WERI-Rb-1 (cell line): ENCODE results near the gene HOXA7.

Experiments used
- DNase-seq: peaks from one replicate; pipeline ENCODE4 v3.0.0-alpha.2; 2020
- H3K27ac ChIP-seq: fragments of 250-450 bp; sonication (Bioruptor Pico); 2 replicates; pipeline ENCODE4 v1.5.1; 2020; ENCODE audit warnings: mild to moderate bottlenecking, moderate library complexity
- H3K27me3 ChIP-seq: fragments of 250-450 bp; sonication (Bioruptor Pico); 2 replicates; pipeline ENCODE4 v1.5.1; 2021; ENCODE audit warnings: mild to moderate bottlenecking, low read depth, moderate library complexity; ENCODE audit not compliant: insufficient read depth, severe bottlenecking
- H3K36me3 ChIP-seq: fragments of 250-450 bp; sonication (Bioruptor Pico); 2 replicates; pipeline ENCODE4 v1.5.1; 2020; ENCODE audit warnings: mild to moderate bottlenecking, moderate library complexity
- H3K4me3 ChIP-seq: 2 replicates; pipeline ENCODE4 v1.5.1; 2011; ENCODE audit warnings: low read depth, mild to moderate bottlenecking, control low read depth, low read length
- H3K9me3 ChIP-seq: fragments of 250-450 bp; sonication (Bioruptor Pico); 2 replicates; pipeline ENCODE4 v1.5.1; 2021; ENCODE audit warnings: mild to moderate bottlenecking, moderate library complexity; ENCODE audit not compliant: severe bottlenecking
- CTCF ChIP-seq: IDR thresholded peaks from 2 replicates; pipeline ENCODE4 v1.5.1; 2011; ENCODE audit warnings: low read depth, mild to moderate bottlenecking, control low read depth, inconsistent platforms, low read length

The HOXA7 gene

DNA sequence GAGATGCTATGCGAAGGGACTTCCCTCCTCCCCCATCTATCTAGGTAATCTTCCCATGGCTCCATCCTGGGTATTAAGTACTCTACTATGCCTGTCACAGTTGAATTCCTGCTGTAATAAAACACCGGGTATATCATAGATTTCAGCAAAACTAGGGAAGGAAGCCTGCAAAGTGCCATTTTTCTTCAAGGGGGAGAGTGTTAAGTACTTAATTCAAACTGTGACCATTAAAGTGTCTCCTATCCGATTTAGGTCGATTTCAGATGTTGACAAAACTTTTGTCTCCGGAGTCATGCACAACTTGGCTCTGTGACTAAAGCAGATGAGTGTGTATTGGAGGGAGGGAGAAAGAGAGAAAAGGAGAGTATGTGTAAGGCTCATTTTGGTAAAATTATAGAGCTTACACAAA lies 30.5 kb downstream of the HOXA7 start:
- DNase-seq, result no peak
- H3K27ac ChIP-seq, result no peak overlapping the region
- H3K4me3 ChIP-seq, result no peak overlapping the region
- no peaks in the 10 kb centered on the region for H3K9me3 ChIP-seq
- TF ChIP-seq CTCF, result no peak
- H3K36me3 ChIP-seq, result no peaks in the 10 kb centered on the region
- H3K27me3 ChIP-seq, result peaks cover 62% of the 10 kb centered on the region

DNA sequence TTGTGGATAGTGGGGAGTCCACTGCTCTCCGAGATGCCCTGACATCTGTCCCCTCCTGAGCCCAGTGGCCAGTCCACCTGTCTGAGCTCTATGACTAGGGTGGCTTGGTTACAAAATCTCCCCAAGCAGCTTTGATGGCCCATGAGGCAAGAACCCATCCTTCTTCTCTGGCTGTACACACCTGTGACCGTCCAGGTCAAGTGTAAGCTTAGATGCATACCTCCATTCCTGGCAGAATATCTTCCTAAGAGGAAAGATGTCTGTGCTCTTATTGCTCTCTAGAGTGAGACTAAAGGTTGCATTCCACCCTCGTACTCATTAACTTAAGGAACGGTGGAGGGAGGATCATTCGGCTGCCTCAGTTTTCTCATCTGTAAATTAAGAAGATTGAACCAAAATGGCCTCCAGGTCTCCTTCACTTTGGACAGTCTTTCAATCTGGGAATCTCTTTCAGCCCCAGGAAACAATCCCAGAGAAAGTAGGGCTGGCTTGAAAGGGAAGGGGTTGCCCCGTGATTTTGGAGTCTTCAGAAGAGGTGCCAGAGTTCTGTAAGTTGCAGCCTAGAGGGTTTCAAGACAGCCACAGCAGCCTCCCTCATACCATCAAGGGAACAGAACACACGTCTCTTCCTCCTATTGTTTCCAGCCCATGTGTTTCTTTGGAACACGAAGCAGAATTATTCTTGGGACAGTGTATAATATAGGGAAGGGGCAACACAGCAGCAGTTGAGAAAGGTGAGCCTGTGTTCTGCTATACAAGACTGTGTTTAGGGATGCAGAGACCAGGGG lies 31.4 kb downstream of the HOXA7 start:
- no peak for DNase-seq
- TF ChIP-seq CTCF, result no peak
- Histone ChIP-seq H3K27ac (no peak overlapping the region), H3K4me3 (no peak overlapping the region), H3K27me3 (peaks cover 67% of the 10 kb centered on the region), H3K36me3 (no peaks in the 10 kb centered on the region), H3K9me3 (no peaks in the 10 kb centered on the region)

GRCh38 chr7:27124096-27124901 lies 32.2 kb downstream of the HOXA7 start:
- Histone ChIP-seq H3K4me3 (no peak overlapping the region), H3K36me3 (no peaks in the 10 kb centered on the region), H3K27ac (no peak overlapping the region), H3K9me3 (no peaks in the 10 kb centered on the region), H3K27me3 (peaks cover 62% of the 10 kb centered on the region)
- DNase-seq, result no peak
- no peak for TF ChIP-seq CTCF

GRCh38 chr7:27123477-27124053 lies 32.9 kb downstream of the HOXA7 start:
- H3K9me3 ChIP-seq, result no peaks in the 10 kb centered on the region
- DNase-seq, result no peak
- peaks cover 63% of the 10 kb centered on the region for H3K27me3 ChIP-seq
- TF ChIP-seq CTCF, result no peak
- no peak overlapping the region for H3K4me3 ChIP-seq
- H3K27ac ChIP-seq, result no peak overlapping the region
- no peaks in the 10 kb centered on the region for H3K36me3 ChIP-seq

GRCh38 chr7:27123007-27123476 lies 33.4 kb downstream of the HOXA7 start:
- no peaks in the 10 kb centered on the region for H3K36me3 ChIP-seq
- H3K4me3 ChIP-seq, result no peak overlapping the region
- peaks cover 69% of the 10 kb centered on the region for H3K27me3 ChIP-seq
- DNase-seq, result no peak
- H3K27ac ChIP-seq, result no peak overlapping the region
- no peak for TF ChIP-seq CTCF
- H3K9me3 ChIP-seq, result no peaks in the 10 kb centered on the region
